ENCODE measurements around the gene SERINC5.
"Not testable (repeated sequence)": the region's sequence is repeated elsewhere in the genome, so short reads cannot be mapped to it uniquely, and the experiment has no call there.

SERINC5 gene

DNA sequence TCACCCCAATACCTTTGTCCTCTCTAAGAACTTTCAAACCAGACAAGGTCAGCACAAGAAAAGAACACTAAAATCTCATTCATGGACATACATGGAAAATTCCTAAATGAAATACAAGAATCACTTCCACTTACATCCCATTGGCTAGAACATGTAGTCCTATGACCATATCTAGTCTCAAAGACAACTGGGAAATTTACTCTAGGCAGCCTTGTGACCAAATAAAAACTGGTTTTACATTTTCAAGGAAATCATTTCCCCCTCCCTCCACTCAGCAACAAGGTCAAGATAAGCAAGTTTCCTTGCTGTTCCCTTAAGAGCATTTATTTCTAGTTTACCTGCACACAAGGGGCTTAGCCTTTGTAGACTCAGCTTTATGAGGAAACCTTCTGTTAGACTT is 20.3 kb upstream of the SERINC5 start:
- TF ChIP-seq, protein P1, sequence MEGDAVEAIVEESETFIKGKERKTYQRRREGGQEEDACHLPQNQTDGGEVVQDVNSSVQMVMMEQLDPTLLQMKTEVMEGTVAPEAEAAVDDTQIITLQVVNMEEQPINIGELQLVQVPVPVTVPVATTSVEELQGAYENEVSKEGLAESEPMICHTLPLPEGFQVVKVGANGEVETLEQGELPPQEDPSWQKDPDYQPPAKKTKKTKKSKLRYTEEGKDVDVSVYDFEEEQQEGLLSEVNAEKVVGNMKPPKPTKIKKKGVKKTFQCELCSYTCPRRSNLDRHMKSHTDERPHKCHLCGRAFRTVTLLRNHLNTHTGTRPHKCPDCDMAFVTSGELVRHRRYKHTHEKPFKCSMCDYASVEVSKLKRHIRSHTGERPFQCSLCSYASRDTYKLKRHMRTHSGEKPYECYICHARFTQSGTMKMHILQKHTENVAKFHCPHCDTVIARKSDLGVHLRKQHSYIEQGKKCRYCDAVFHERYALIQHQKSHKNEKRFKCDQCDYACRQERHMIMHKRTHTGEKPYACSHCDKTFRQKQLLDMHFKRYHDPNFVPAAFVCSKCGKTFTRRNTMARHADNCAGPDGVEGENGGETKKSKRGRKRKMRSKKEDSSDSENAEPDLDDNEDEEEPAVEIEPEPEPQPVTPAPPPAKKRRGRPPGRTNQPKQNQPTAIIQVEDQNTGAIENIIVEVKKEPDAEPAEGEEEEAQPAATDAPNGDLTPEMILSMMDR (IDR thresholded peaks at IDR 0.05; ENCODE audit: extremely low read depth, insufficient read depth, missing control alignments), result no peak
- DNase-seq (ENCODE audit: low spot score), result no peak
- in situ Hi-C loops (cut with MboI; ENCODE audit: low pct_unique_long_range_greater_than_20kb, low sequenced_read_pairs, unreplicated experiment), result loop anchor here (10.0 kb wide), 1 partner anchor 181 kb away; no protein-coding TSS in a partner anchor

DNA sequence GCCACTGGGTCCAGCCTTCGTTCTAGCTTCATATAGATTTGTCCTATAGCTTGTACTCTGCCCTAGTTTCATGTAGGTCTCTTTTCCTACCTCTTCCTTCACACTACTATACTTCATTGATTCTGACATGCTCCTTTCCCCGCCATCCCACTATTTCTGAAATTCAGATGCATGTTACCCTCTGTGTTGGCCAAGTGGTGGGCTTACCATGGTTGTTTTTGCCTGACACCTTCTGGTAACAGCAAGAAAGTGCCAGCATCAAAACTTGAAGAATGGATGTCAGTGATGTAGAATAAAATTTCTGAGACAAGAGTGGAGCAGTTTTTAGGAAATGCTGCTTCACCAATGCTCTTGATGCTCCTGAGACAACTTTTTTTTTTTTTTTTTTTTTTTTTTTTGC is 19.5 kb upstream of the SERINC5 start:
- DNase-seq (ENCODE audit: low spot score), result no peak
- in situ Hi-C loops (cut with MboI; ENCODE audit: low pct_unique_long_range_greater_than_20kb, low sequenced_read_pairs, unreplicated experiment), result loop anchor here (10.0 kb wide), 1 partner anchor 181 kb away; no protein-coding TSS in a partner anchor
- TF ChIP-seq, protein P1 (IDR thresholded peaks at IDR 0.05; ENCODE audit: extremely low read depth, insufficient read depth, missing control alignments), result peak; percentile 60

DNA sequence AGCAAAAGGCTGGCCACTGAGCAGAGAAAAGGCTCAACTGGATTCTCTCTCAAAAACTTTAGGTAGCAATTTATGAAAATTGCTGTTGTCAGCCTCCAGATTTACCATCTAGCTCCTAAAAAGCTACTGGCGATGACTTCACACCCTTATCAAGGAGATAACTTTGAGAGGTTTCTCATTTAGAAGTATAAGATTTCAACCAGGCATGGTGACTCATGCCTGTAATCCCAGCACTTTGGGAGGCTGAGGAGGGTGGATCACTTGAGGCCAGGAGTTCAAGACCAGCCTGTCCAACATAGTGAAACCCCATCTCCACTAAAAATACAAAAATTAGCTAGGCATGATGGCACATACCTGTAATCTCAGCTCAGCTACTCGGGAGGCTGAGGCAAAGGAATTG is 14.7 kb upstream of the SERINC5 start:
- DNase-seq (ENCODE audit: low spot score), result not testable (repeated sequence)
- in situ Hi-C loops (cut with MboI; ENCODE audit: low pct_unique_long_range_greater_than_20kb, low sequenced_read_pairs, unreplicated experiment), result loop anchor here (10.0 kb wide), 1 partner anchor 176 kb away; no protein-coding TSS in a partner anchor

DNA sequence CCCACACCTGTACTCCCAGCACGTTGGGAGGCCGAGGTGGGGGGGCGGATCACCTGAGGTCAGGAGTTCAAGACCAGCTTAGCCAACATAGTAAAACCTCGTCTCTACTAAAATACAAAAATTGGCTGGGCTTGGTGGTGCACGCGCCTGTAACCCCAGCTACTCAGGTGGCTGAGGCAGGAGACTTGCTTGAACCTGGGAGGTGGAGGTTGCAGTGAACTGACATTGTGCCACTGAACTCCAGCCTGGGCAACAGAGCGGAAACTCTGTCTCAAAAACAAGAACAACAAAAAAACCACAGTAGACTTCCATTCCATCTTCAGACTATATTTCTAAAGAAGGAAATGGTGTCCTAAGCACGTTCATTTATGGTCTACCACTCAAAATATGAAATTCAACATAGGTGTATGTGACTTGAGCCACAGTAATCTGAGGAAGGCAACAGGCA is 14.2 kb upstream of the SERINC5 start:
- DNase-seq (ENCODE audit: low spot score), result no peak
- in situ Hi-C loops (cut with MboI; ENCODE audit: low pct_unique_long_range_greater_than_20kb, low sequenced_read_pairs, unreplicated experiment), result loop anchor here (10.0 kb wide), 1 partner anchor 175 kb away; no protein-coding TSS in a partner anchor
- TF ChIP-seq, protein P1 (IDR thresholded peaks at IDR 0.05; ENCODE audit: extremely low read depth, insufficient read depth, missing control alignments), result no peak

DNA sequence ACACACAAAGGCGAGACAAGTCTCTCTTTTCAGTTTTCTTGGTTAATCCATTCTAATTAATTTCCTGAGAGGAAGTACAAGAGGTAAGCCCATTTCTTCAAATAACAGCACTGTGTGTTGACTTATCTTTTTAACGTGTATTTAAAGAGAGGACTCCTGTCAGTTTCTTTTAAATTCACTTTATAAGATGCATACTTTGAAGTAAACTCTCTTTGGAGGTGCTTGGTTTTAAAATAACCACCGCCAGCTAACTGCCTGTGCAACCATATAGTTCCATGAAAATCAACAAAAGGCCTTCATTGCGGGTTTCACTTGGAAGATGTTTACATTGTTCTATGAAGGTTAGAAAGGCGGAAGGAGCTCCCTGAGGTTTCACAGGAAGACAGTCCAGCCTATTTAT is 13.1 kb upstream of the SERINC5 start:
- in situ Hi-C loops (cut with MboI; ENCODE audit: low pct_unique_long_range_greater_than_20kb, low sequenced_read_pairs, unreplicated experiment), result no loop called here
- no peak for DNase-seq (ENCODE audit: low spot score)
- TF ChIP-seq, protein P1 (IDR thresholded peaks at IDR 0.05; ENCODE audit: extremely low read depth, insufficient read depth, missing control alignments), result no peak

DNA sequence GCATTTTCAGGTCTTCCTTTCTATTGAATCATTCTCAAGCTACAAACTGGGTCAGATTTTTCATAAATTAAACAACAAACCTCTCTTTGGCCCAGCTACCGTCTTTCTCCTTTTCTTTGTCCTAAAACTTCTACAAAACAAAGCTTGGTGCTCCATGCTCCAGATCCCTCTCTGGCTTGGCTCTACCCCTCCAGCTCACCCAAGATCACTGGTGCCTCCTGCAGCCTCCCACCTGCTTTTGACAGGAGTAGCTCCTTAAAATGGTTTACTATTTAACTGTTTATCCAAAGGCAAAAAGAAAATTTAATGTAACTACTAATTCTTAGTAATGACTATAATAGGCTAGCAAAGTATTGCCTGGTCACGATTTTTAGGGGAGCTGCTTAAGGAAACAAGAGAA is 10.7 kb upstream of the SERINC5 start:
- no peak for DNase-seq (ENCODE audit: low spot score)
- in situ Hi-C loops (cut with MboI; ENCODE audit: low pct_unique_long_range_greater_than_20kb, low sequenced_read_pairs, unreplicated experiment), result no loop called here
- TF ChIP-seq, protein P1 (IDR thresholded peaks at IDR 0.05; ENCODE audit: extremely low read depth, insufficient read depth, missing control alignments), result no peak

DNA sequence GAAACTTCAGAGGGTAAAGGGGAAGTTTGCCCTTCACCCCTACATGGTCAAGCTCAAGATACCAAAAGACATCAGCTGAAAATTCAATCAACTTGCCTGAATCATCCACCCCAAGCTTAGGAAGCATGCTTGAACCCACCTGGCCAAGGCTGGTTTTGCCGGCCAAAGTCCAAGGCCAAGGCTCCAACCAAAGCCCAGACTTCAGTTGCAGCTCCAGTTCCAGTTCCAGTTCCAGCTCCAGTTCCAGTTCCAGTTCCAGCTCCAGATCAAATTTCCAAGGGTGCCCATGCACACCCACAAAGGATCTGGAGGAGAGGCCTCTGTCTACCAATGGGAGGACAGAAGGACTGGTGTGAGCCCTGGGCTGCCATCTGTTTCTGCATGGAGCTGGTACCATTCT is 4.6 kb upstream of the SERINC5 start:
- in situ Hi-C loops (cut with MboI; ENCODE audit: low pct_unique_long_range_greater_than_20kb, low sequenced_read_pairs, unreplicated experiment), result no loop called here
- DNase-seq (ENCODE audit: low spot score), result no peak

More for the DNA sequence above, 4.6 kb upstream of the SERINC5 start:
- TF ChIP-seq, protein P1 (IDR thresholded peaks at IDR 0.05; ENCODE audit: extremely low read depth, insufficient read depth, missing control alignments), result no peak

All from GM13977 (cell line).